GM23338 (cell line): ENCODE measurements around the gene TRMT44. TPM values are rescaled to one million over a fixed set of nuclear protein-coding genes. Genes with fewer than 3 reads are reported as not detected.

Experiments used
- ATAC-seq: fragments of 200-7000 bp; cut with Tn5 transposase; 3 replicates; pipeline ENCODE4 v1.9.1; 2020
- DNase-seq: peaks from one replicate; pipeline ENCODE4 v3.0.0-alpha.2; 2015; ENCODE audit warnings: low spot score
- H2AFZ ChIP-seq: fragments of 200-600 bp; sonication (generic); 2 replicates; pipeline ENCODE4 v1.8.0; 2016; ENCODE audit warnings: antibody characterized with exemption, mild to moderate bottlenecking, moderate library complexity
- H3F3A ChIP-seq: fragments of 200-600 bp; sonication (generic); replicated peaks from 2 replicates; pipeline ENCODE4 v1.8.0; 2017; ENCODE audit warnings: antibody characterized with exemption, mixed run types, low read depth
- H3K27ac ChIP-seq: fragments of 200-600 bp; sonication (generic); 2 replicates; pipeline ENCODE4 v1.6.1; 2016; ENCODE audit warnings: low read depth
- H3K27me3 ChIP-seq: fragments of 200-600 bp; sonication (generic); 2 replicates; pipeline ENCODE4 v1.8.0; 2016; ENCODE audit warnings: mild to moderate bottlenecking, mixed run types, moderate library complexity; ENCODE audit not compliant: insufficient read depth
- H3K36me3 ChIP-seq: fragments of 200-600 bp; sonication (generic); 2 replicates; pipeline ENCODE4 v1.8.0; 2016; ENCODE audit warnings: mild to moderate bottlenecking; ENCODE audit not compliant: insufficient read depth
- H3K4me1 ChIP-seq: fragments of 200-600 bp; sonication (generic); 2 replicates; pipeline ENCODE4 v1.8.0; 2016; ENCODE audit warnings: mild to moderate bottlenecking, moderate library complexity; ENCODE audit not compliant: insufficient read depth
- H3K4me2 ChIP-seq: fragments of 200-600 bp; sonication (generic); 2 replicates; pipeline ENCODE4 v1.7.1; 2017; ENCODE audit warnings: mixed run types
- H3K4me3 ChIP-seq: fragments of 200-600 bp; sonication (generic); 2 replicates; pipeline ENCODE4 v1.6.1; 2016; ENCODE audit warnings: mixed run types
- H3K79me2 ChIP-seq: fragments of 200-600 bp; sonication (generic); replicated peaks from 2 replicates; pipeline ENCODE4 v1.8.0; 2017; ENCODE audit warnings: mild to moderate bottlenecking; ENCODE audit not compliant: insufficient read depth
- H3K9me2 ChIP-seq: fragments of 200-600 bp; sonication (generic); 2 replicates; pipeline ENCODE4 v1.8.0; 2017; ENCODE audit not compliant: insufficient read depth
- H4K20me1 ChIP-seq: fragments of 200-600 bp; sonication (generic); replicated peaks from 2 replicates; pipeline ENCODE4 v1.8.0; 2017; ENCODE audit warnings: mild to moderate bottlenecking; ENCODE audit not compliant: insufficient read depth
- H3K27ac Mint-ChIP-seq: 2 replicates; pipeline ENCODE4 v1.8.0; 2020; ENCODE audit warnings: inconsistent platforms, mild to moderate bottlenecking, moderate library complexity, mixed read lengths
- H3K27me3 Mint-ChIP-seq: 3 replicates; pipeline ENCODE4 v1.8.0; 2022; ENCODE audit warnings: low read depth, mild to moderate bottlenecking, moderate library complexity, mixed read lengths, inconsistent platforms; ENCODE audit not compliant: insufficient read depth, poor library complexity
- H3K36me3 Mint-ChIP-seq: 3 replicates; pipeline ENCODE4 v1.8.0; 2021; ENCODE audit warnings: low read depth, mild to moderate bottlenecking, inconsistent platforms, moderate library complexity, mixed read lengths
- H3K4me1 Mint-ChIP-seq: 3 replicates; pipeline ENCODE4 v1.8.0; 2020; ENCODE audit warnings: mild to moderate bottlenecking, inconsistent platforms, mixed read lengths
- H3K4me3 Mint-ChIP-seq: 3 replicates; pipeline ENCODE4 v1.8.0; 2021; ENCODE audit warnings: moderate library complexity, mild to moderate bottlenecking, inconsistent platforms, mixed read lengths
- H3K9me3 Mint-ChIP-seq: 3 replicates; pipeline ENCODE4 v1.8.0; 2020; ENCODE audit warnings: moderate library complexity, mild to moderate bottlenecking, inconsistent platforms, mixed read lengths
- NANOG ChIP-seq: IDR thresholded peaks from 2 replicates; pipeline ENCODE4 v1.6.1; 2016; ENCODE audit warnings: antibody characterized with exemption, borderline replicate concordance
- STAT1 ChIP-seq: IDR thresholded peaks from one replicate; pipeline ENCODE4 v1.6.1; 2016; ENCODE audit warnings: antibody characterized with exemption; ENCODE audit not compliant: unreplicated experiment
- ZNF331 ChIP-seq: fragments of 250-450 bp; sonication (Bioruptor Pico); IDR thresholded peaks from 2 replicates; pipeline ENCODE4 v1.5.0; 2020; ENCODE audit warnings: low read depth, mild to moderate bottlenecking, moderate library complexity
- ZNF462 ChIP-seq: fragments of 250-450 bp; sonication (Bioruptor Pico); IDR thresholded peaks from 2 replicates; pipeline ENCODE4 v1.5.0; 2020; ENCODE audit warnings: mild to moderate bottlenecking, moderate library complexity
- polyA plus RNA-seq: library from polyadenylated mRNA; unstranded; fragments of >200 nt; fragmentation: Nextera tagmentation; extraction: Ambion mirVana; gene quantifications from 2 replicates; pipeline ENCODE4 v1.2.1, GENCODE V29; 2016
- total RNA-seq: library from RNA; depleted of rRNA; stranded (reverse); fragments of >200 nt; shearing (Covaris generic); gene quantifications from 2 replicates; pipeline ENCODE4 v1.2.3, GENCODE V29; 2014

TRMT44 gene
- total and polyA plus RNA-seq, 2 experiments from 2014 or later: 10.3 to 49.8 TPM

GRCh38 chr4:8433136-8433535 lies 7.4 kb upstream of the TRMT44 start:
- Mint-ChIP-seq H3K4me1 (peaks cover 42% of the 10 kb centered on the region), H3K4me3 (no peak overlapping the region)

More at GRCh38 chr4:8433136-8433535, 7.4 kb upstream of the TRMT44 start:
- Histone ChIP-seq H3K79me2 (no peaks in the 10 kb centered on the region), H3K9me2 (no peaks in the 10 kb centered on the region), H3K36me3 (no peaks in the 10 kb centered on the region), H3K27ac (no peak overlapping the region), H3K4me3 (no peak overlapping the region), H2AFZ (no peak overlapping the region), H3K27me3 (no peaks in the 10 kb centered on the region), H3K4me2 (no peak overlapping the region), H3K4me1 (peaks cover 19% of the 10 kb centered on the region), H3F3A (no peaks in the 10 kb centered on the region), H4K20me1 (no peaks in the 10 kb centered on the region)
- no peak for DNase-seq
- TF ChIP-seq NANOG: no peak
- TF ChIP-seq ZNF462: no peak
- no peak for TF ChIP-seq ZNF331 (CRISPR knock-in tag)
- TF ChIP-seq STAT1: no peak
- no peak for ATAC-seq
- Mint-ChIP-seq H3K36me3 (no peaks in the 10 kb centered on the region; the same call in 2 of the 3 replicates), H3K27ac (no peak overlapping the region), H3K9me3 (no peaks in the 10 kb centered on the region), H3K27me3 (peaks cover 12% of the 10 kb centered on the region)
